Aorta (tissue), 5 donors: ENCODE results near the gene ZMYM3. TPM values are rescaled to one million over a fixed set of nuclear protein-coding genes. Genes with fewer than 3 reads are reported as not detected.
"Not testable (repeated sequence)": the region's sequence is repeated elsewhere in the genome, so short reads cannot be mapped to it uniquely, and the experiment has no call there.

Experiments used
- ATAC-seq: fragments of 200-7000 bp; cut with Tn5 transposase; one replicate; pipeline ENCODE4 v1.9.1; 2022; ENCODE audit warnings: moderate library complexity; ENCODE audit not compliant: low FRiP score
- DNase-seq, 2 donors: peaks; one replicate each; pipeline ENCODE4 v3.0.0-alpha.2; 2020
- H3K27ac ChIP-seq, 2 donors: one replicate each; pipeline ENCODE4 v1.5.1; 2013; ENCODE audit warnings: low read length in 2 of 2, mild to moderate bottlenecking in 2 of 2, moderate library complexity in 2 of 2, control low read depth in 1 of 2, inconsistent platforms in 1 of 2, low read depth in 1 of 2
- H3K27me3 ChIP-seq, 2 donors: one replicate each; pipeline ENCODE4 v1.6.1; 2013; ENCODE audit warnings: control low read depth in 1 of 2, low read length in 1 of 2, mild to moderate bottlenecking in 1 of 2, moderate library complexity in 1 of 2; ENCODE audit not compliant: insufficient read depth in 2 of 2, control insufficient read depth in 1 of 2
- H3K36me3 ChIP-seq, 2 donors: one replicate each; pipeline ENCODE4 v1.6.1; 2013; ENCODE audit warnings: control low read depth in 1 of 2, low read length in 1 of 2, mild to moderate bottlenecking in 1 of 2; ENCODE audit not compliant: insufficient read depth in 2 of 2, control insufficient read depth in 1 of 2
- H3K4me1 ChIP-seq, 2 donors: one replicate each; pipeline ENCODE4 v1.6.1; 2013; ENCODE audit warnings: low read length in 2 of 2, control low read depth in 1 of 2, mild to moderate bottlenecking in 1 of 2, moderate library complexity in 1 of 2; ENCODE audit not compliant: insufficient read depth in 2 of 2, control insufficient read depth in 1 of 2
- H3K4me3 ChIP-seq, 2 donors: one replicate each; pipeline ENCODE4 v1.5.1; 2013; ENCODE audit warnings: low read length in 2 of 2, control low read depth in 1 of 2, mild to moderate bottlenecking in 1 of 2
- H3K9me3 ChIP-seq: one replicate; pipeline ENCODE4 v1.6.1; 2013; ENCODE audit warnings: mild to moderate bottlenecking, low read length; ENCODE audit not compliant: control insufficient read depth
- WGBS, 2 donors: extraction: QIAGEN DNeasy Blood & Tissue Kit; methylation state at CpG; one replicate each; pipeline ENCODE4 v1.1.7; 2013; 5-methylcytosine and 5-hydroxymethylcytosine counted together
- intact Hi-C, 2 donors: fragments of 100-400 bp; cut with DNase I; formaldehyde crosslinking; loops; one replicate each; pipeline versions ENCODE4 v1.14.2 to v1.15.0; 2022
- long read RNA-seq, 2 donors: library from polyadenylated mRNA; unstranded; transcript quantifications; one replicate each; pipeline ENCODE4 v2.0.0, GENCODE V29; 2020 to 2021
- polyA plus RNA-seq, 2 donors: library from polyadenylated mRNA; stranded (reverse); fragments of 200-250 nt; gene quantifications; one replicate each; pipeline ENCODE4 v1.2.3, GENCODE V29; 2013
- total RNA-seq, 2 donors: library from RNA; stranded (reverse); fragmentation: NEBNext Ultra II Directional; extraction: Animal tissue kit (Norgen Biotek cat#: 25700); gene quantifications; one replicate each; pipeline ENCODE4 v1.2.1, GENCODE V29; 2021
- donor health status: healthy with polysubstance abuse.
- donor health status: Bipolar disorder and iron deficiency.
- donor health status: DM: no; HTN: no; CAD: no.
- donor health status: DM: no; HTN: no; CAD: no.
- donor health status: DM: yes; HTN: yes; CAD: no.

ZMYM3 gene
- total RNA-seq = 10 to 100 TPM; 14.5 to 26.0 TPM
- polyA plus RNA-seq = 10 to 100 TPM in 1 of 2 donors, 1 to 10 TPM in 1; 3.8 to 16.3 TPM
- long read RNA-seq, donor 1, partial matches to known transcripts = 16 of 20 reads
- long read RNA-seq, donor 1, other reads (novel, unspliced or antisense) = 4 of 20 reads
- long read RNA-seq, donor 2, partial matches to known transcripts = 5 of 15 reads
- long read RNA-seq, donor 2, other reads (novel, unspliced or antisense) = 10 of 15 reads

DNA sequence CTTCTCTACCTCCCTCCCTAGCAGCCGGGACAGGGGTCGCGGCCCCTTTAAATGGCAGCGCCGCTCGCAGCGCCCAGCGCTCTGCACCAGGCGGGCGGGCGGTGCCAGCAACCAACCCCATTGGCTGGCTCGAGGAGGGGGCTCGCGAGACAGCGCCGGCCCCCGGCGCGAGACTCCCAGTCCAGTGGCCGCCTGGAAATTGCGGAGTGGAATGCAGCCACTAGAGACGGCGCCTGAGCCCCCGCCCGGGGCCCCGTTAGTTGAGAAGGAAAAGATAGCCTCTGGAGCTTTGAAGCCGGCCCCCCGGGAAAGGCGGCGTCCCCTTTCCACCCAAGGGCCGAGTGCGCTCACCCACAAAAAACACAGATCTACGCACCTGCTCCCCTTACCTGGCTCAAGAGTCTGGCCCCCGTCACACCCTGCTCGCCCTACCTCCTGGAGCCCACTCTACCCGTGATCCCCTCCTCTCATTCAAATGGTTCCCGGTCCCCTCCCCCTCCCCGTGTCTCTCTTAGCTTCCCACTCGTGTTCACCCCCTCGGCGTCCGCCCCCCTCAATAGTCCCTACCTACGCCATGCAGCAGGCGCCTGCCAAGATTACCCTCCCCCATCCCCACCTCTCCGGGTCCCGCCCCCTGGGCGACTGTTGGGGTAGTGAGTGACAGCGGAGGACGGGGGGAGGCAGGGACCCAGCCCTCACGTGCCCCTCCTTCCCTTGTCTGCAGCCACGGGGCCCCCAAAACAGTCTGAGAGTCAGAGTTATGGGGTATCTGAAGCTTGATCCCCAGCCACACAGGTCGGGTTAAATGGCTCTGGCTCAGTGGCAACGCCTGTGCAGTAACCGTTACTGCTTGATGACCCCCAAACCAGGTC is at the start of gene ZMYM3:
TSS of gene ZMYM3 (minus strand) at position 49 of the 872 bp plus-strand sequence. CDS start 885 bp downstream, outside the sequence.
- peak; percentile 95 for ATAC-seq
- H3K4me1 ChIP-seq = no peaks in the 10 kb centered on the region
- H3K27ac ChIP-seq = peak within 1 kb of the TSS in 1 of 2 donors; percentile 73
- peak; percentile 92 to 94 for DNase-seq
- no peaks in the 10 kb centered on the region for H3K27me3 ChIP-seq
- H3K4me3 ChIP-seq = peak within 1 kb of the TSS; percentile 41 to 70
- no peaks in the 10 kb centered on the region for H3K9me3 ChIP-seq
- 0 to 21% methylated on average over 52 to 54 of the region's 54 CpGs for WGBS, 2 donors
- H3K36me3 ChIP-seq = peaks cover 0 to 4% of the 10 kb centered on the region in 2 donors
- intact Hi-C loops = loop anchor here in 1 of 2 donors (10.0 kb wide), 1 partner anchor 110 kb away; the partner anchor contains the start of gene TAF1

DNA sequence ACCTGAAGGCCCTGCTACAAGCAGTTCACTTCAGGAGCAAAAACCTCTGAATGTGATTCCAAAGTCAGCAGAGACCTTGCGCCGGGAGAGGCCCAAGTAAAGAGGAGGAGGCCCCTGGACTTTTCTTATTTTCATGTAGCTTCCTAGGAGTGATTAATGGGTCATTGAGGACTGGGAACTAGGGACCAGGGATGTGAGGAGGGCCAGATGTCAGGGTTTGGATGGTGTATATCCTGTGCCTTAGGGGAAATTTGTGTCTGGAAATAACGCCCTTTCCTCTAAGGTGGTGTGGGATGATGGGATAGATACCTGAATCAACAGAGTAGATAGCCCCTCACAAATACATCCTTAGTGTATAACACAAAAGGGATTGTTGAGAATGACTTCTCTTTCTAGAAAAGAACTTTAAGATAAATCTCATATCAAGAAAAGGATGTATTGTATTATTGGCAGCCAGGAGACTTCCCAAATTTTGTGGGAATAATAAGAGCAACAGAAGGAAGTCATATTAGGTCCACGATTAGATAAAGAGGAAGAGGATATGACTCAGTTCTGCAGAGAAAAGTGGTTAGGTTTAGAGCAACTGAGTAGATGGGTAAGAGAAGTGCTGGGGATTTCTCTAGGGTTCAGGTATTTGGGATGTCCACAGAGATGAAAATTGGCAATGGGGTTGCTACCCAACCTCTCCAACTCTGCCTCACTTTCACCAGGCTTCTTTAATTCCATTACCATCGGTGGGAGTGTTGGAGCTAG is 48.7 kb upstream of the ZMYM3 start:
- Histone ChIP-seq H3K4me1 (no peaks in the 10 kb centered on the region), H3K36me3 (no peaks in the 10 kb centered on the region), H3K27ac (peak overlapping the region in 1 of 2 donors; percentile 36), H3K27me3 (no peaks in the 10 kb centered on the region), H3K9me3 (no peaks in the 10 kb centered on the region), H3K4me3 (peak overlapping the region; percentile 36 to 48)
- DNase-seq = no peak
- ATAC-seq = no peak
- 22 to 45% methylated on average over 5 of the region's 5 CpGs for WGBS, 2 donors
- intact Hi-C loops = no loop called here

- WGBS, 2 donors = 26 to 43% methylated on average over 10 of the region's 10 CpGs
- Histone ChIP-seq H3K27ac (peak within 1 kb of the TSS; percentile 39 to 65), H3K9me3 (no peaks in the 10 kb centered on the region), H3K27me3 (no peaks in the 10 kb centered on the region), H3K36me3 (peaks cover 0 to 1% of the 10 kb centered on the region in 2 donors), H3K4me1 (no peaks in the 10 kb centered on the region), H3K4me3 (peak within 1 kb of the TSS; percentile 36 to 48)
- DNase-seq = peak in 1 of 2 donors; percentile 34
- ATAC-seq = peak; percentile 68
- intact Hi-C loops = no loop called here
Observed at GRCh38 chrX:71301195-71301924, 47.4 kb upstream of the ZMYM3 start, which contains the start of gene ITGB1BP2. Gene ITGB1BP2, plus strand, starts transcription at chrX:71301750. Its CDS starts 57 bp downstream, at chrX:71301807.

DNA sequence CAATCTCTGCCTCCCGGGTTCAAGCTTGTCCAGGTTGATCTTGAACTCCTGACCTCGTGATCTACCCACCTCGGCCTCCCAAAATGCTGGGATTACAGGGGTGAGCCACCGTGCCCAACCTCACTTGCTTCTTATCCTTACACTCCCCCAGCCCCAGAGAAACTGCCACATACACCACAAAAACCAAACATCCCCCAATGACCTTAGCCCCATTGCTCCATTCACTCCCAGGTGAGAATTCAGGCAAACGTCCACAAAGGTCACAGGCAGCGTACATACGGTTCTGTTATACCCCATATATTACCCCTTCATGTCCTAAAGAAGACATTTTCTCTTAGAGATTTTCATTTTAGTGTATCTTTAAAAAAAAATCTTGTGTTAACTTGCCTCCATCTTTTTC is 46.6 kb upstream of the ZMYM3 start:
- 80 to 85% methylated on average over 7 of the region's 7 CpGs for WGBS, 2 donors
- intact Hi-C loops, H3K4me1 ChIP-seq, H3K27me3 ChIP-seq, DNase-seq, H3K4me3 ChIP-seq, H3K36me3 ChIP-seq, H3K9me3 ChIP-seq, ATAC-seq, H3K27ac ChIP-seq: not testable (repeated sequence)

DNA sequence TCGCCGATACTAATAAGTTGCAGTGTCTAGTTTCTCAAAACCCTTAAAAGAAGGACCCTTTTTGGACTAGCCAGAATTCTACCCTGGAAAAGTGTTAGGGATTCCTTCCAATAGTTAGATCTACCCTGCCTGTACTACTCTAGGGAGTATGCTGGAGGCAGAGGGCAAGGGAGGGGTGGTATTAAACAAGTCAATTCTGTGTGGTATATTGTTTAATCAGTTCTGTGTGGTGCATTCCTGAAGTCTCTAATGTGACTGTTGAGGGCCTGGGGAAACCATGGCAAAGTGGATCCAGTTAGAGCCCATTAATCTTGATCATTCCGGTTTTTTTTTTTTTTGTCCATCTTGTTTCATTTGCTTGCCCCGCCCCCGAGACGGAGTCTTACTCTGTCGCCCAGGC is 46.1 kb upstream of the ZMYM3 start:
- H3K9me3 ChIP-seq, intact Hi-C loops, H3K36me3 ChIP-seq, DNase-seq, H3K27me3 ChIP-seq, H3K27ac ChIP-seq, H3K4me1 ChIP-seq, H3K4me3 ChIP-seq, ATAC-seq: not testable (repeated sequence)
- WGBS, 2 donors = 64 to 76% methylated on average over 7 of the region's 7 CpGs

- ATAC-seq (no peak), DNase-seq (no peak)
- Histone ChIP-seq H3K4me3 (no peak overlapping the region), H3K9me3 (no peaks in the 10 kb centered on the region), H3K27me3 (no peaks in the 10 kb centered on the region), H3K36me3 (peaks cover 0 to 1% of the 10 kb centered on the region in 2 donors), H3K4me1 (no peaks in the 10 kb centered on the region), H3K27ac (no peak overlapping the region)
- WGBS, 2 donors = 63 to 77% methylated on average over 3 of the region's 3 CpGs
- intact Hi-C loops = no loop called here
Observed at GRCh38 chrX:71298119-71298518, 44.2 kb upstream of the ZMYM3 start.

GRCh38 chrX:71296806-71297205 is 42.9 kb upstream of the ZMYM3 start:
- no peaks in the 10 kb centered on the region for H3K4me1 ChIP-seq
- H3K36me3 ChIP-seq = peaks cover 0 to 1% of the 10 kb centered on the region in 2 donors
- H3K27ac ChIP-seq = no peak overlapping the region
- DNase-seq (peak in 1 of 2 donors; percentile 20), ATAC-seq (no peak)
- no peaks in the 10 kb centered on the region for H3K27me3 ChIP-seq
- no peaks in the 10 kb centered on the region for H3K9me3 ChIP-seq
- no peak overlapping the region for H3K4me3 ChIP-seq
- intact Hi-C loops = no loop called here
- 83 to 94% methylated on average over 6 of the region's 6 CpGs for WGBS, 2 donors
